Stimulated activated CD8-positive, alpha-beta memory T cell treated with anti-CD3 and anti-CD28 coated beads, Interleukin-7, amount 100 ng/mL, for 48 hours (primary cell): ENCODE measurements around the gene LRFN2.

Experiments
- DNase-seq, 2 donors: peaks; one replicate each; pipeline ENCODE4 v3.0.0-alpha.2; 2020; ENCODE audit warnings: low read depth in 1 of 2; ENCODE audit errors: extremely low read depth in 1 of 2

The LRFN2 gene

GRCh38 chr6:40545954-40546353 lies 41.2 kb downstream of the LRFN2 start:
- no peak for DNase-seq

- DNase-seq, result no peak
These were observed 43.4 kb downstream of the LRFN2 start for GRCh38 chr6:40543776-40544175.

GRCh38 chr6:40543146-40543545 lies 44.0 kb downstream of the LRFN2 start:
- no peak for DNase-seq

- DNase-seq, result no peak
These were observed 44.9 kb downstream of the LRFN2 start for GRCh38 chr6:40542175-40542764.

GRCh38 chr6:40541556-40542174 lies 45.5 kb downstream of the LRFN2 start:
- DNase-seq, result no peak

GRCh38 chr6:40540790-40541189 lies 46.4 kb downstream of the LRFN2 start:
- DNase-seq, result no peak

GRCh38 chr6:40539853-40540252 lies 47.3 kb downstream of the LRFN2 start:
- no peak for DNase-seq

- no peak for DNase-seq
These were observed 48.6 kb downstream of the LRFN2 start for GRCh38 chr6:40538556-40538955.

- no peak for DNase-seq
These were observed 49.7 kb downstream of the LRFN2 start for GRCh38 chr6:40537446-40537845.

- no peak for DNase-seq
These were observed 50.7 kb downstream of the LRFN2 start for GRCh38 chr6:40536442-40536841.

- no peak for DNase-seq
These were observed 51.3 kb downstream of the LRFN2 start for GRCh38 chr6:40535819-40536380.

GRCh38 chr6:40535110-40535818 lies 51.9 kb downstream of the LRFN2 start:
- no peak for DNase-seq

- no peak for DNase-seq
These were observed 54.7 kb downstream of the LRFN2 start for GRCh38 chr6:40532349-40533000.

GRCh38 chr6:40529919-40530318 lies 57.2 kb downstream of the LRFN2 start:
- DNase-seq, result no peak

GRCh38 chr6:40529040-40529439 lies 58.1 kb downstream of the LRFN2 start:
- no peak for DNase-seq

- no peak for DNase-seq
These were observed 59.1 kb downstream of the LRFN2 start for GRCh38 chr6:40528051-40528450.

- no peak for DNase-seq
These were observed 61.1 kb downstream of the LRFN2 start for GRCh38 chr6:40526036-40526435.

- DNase-seq, result no peak
These were observed 62.2 kb downstream of the LRFN2 start for GRCh38 chr6:40524797-40525585.

- no peak for DNase-seq
These were observed 63.5 kb downstream of the LRFN2 start for GRCh38 chr6:40523505-40524172.

- DNase-seq, result no peak
These were observed 65.7 kb downstream of the LRFN2 start for GRCh38 chr6:40521496-40521895.
